ENCODE results near the gene FAAP100.
"Not testable (repeated sequence)": the region's sequence is repeated elsewhere in the genome, so short reads cannot be mapped to it uniquely, and the experiment has no call there.

FAAP100 gene

DNA sequence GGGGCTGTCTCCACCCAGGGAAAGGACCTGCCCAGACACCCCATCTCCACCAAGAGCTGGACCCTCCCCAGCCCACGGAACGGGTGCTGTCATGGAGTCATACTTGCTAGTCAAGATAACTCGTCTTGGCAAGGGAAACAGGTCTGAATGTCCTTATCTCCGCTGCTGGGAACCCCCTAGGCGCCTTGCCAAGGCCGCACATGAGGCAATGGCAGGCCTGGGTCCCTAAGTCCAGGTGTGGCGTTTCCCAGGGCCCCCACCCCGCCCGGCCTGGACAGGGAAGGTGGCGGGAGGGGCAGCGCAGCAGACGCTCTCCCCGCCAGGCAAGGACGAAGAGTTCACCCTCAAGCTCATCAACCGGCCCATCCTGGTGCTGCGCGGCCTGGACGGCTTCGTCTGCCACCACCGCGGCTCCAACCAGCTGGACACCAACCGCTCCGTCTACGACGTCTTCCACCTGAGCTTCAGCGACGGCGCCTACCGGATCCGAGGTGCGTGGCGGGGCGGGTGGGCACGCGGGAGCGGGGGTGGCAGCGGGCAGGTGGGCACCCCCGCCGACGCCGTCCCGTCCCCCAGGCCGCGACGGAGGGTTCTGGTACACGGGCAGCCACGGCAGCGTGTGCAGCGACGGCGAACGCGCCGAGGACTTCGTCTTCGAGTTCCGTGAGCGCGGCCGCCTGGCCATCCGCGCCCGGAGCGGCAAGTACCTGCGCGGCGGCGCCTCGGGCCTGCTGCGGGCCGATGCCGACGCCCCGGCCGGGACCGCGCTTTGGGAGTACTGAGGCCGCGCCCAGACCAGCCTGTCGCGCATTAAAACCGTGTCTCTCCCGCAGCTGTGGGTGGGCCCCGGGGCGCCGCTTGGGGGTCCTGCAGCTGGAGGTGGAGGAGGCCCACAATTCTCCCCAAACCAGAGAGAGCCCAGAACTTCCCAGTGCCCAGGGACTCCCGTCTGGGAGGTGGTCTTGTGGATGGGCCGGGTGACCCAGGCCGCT lies 15.6 kb downstream of the FAAP100 start:
- DNase-seq, result no peak

DNA sequence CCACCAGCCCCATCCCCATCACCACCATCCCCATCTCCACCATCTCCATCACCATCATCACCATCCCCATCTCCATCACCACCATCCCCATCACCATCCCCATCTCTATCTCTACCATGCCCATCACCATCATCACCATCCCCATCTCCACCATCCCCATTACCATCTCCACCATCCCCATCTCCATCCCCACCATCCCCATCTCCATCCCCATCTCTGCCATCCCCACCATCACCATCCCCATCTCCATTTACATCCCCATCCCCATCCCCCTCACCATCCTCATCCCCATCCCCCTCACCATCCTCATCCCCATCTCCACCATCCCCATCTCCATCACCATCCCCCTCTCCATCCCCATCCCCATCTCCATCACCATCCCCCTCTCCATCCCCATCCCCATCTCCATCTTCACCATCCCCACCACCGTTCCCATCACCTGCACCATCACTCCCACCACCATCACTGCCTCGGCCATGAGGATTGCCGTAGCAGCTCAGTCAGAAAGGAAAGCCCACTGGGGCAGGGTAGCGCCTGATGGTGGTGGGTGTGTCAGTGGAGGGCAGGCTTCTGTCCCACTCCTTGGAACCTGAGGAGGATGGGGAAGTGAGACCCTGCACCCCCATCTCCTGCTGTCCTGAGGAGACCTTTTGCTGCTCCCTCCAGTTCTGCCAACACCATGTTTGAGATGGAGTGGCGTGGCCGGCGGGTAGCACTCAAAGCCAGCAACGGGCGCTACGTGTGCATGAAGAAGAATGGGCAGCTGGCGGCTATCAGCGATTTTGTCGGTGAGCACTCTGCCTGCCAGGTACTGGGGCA lies 16.5 kb downstream of the FAAP100 start:
- no peak for DNase-seq

DNA sequence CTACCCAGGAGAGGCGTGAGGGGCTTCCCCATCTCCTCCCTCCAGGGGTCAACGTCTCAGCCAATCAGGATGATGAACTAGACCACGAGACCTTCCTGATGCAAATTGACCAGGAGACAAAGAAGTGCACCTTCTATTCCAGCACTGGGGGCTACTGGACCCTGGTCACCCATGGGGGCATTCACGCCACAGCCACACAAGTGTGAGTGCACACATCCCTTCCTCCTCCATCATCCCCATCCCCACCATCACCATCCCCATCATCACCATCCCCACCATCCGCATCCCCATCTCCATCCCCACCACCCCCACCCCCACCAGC lies 17.2 kb downstream of the FAAP100 start:
- no peak for DNase-seq

DNA sequence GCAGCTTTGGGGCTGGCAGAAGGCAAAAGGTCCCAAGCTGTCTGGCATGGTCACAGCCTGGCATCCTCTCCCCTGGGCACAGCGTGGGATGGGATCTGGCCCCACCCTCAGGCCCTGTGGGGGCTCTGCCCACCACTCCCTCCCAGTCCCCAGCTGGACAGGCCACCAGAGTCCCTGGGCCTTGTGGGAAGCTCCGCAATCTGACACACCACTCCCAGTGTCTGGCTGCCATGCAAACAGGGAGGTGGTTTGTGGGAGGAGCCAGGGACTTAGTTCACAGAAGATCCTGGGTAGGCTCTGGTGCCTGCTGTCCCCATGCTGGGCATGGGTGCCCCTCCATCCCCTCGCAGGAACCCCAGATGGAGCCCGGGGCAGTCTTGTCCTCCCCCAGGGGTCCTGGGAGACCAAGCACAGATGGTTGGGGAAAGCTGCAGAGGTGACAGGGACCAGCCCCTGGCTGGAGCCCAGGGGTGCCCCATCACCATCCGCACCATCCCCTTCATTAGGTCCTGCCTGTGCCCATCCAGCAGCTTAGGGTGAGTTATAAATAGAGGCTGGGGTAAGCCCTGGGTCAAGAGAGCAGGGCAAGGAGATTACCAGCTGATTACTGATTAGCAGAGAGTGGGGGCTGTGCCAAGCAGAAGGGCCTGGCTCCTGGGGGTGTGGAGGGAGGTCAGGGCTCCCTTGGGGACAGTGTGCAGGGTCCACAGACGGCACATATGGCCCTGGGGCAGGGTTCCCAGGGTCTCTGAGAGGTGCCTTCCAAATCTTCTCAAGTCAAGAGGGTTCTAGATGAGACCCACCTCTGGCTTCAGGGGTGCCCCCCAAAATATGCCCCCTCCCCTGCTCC lies 17.8 kb downstream of the FAAP100 start:
- DNase-seq, result no peak

DNA sequence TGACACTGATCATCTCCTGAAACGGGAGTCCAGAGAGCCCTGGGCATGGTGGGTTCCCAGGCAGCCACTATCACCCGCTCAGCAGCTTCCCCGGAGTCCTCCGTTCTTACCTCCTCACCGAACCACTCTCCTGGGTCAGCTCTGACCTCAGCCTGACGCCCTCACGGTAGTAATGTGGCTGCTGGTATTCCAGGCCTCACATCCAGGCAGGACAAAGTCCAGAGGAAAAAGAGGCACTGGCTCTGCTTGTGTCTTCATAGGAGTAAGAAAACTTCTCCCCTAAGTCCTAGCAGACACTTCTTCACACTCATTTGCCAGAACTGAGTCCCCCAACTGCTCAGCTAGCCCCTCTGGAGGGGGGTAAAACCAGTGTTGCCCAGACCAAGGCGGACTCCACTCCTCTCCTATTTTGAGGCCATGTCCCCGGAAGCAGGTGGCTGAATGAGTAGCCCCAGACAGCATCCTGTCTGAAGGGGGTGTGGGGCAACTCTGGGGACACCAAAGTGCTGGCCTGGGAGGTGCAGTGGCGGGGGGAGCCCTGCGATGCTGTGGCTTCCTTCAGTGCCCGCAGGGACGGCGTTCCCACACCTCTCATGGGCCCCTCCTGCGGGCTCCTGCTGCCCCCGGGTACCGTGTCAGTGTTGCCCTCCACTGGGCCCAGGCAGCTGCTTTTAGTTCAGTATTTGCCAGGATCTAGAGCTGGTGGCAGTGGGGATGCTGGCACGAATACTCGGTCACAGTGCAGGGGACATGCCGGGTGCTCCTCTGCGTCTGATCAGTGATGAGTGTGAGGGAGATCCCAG lies 18.6 kb downstream of the FAAP100 start:
- DNase-seq, result no peak

DNA sequence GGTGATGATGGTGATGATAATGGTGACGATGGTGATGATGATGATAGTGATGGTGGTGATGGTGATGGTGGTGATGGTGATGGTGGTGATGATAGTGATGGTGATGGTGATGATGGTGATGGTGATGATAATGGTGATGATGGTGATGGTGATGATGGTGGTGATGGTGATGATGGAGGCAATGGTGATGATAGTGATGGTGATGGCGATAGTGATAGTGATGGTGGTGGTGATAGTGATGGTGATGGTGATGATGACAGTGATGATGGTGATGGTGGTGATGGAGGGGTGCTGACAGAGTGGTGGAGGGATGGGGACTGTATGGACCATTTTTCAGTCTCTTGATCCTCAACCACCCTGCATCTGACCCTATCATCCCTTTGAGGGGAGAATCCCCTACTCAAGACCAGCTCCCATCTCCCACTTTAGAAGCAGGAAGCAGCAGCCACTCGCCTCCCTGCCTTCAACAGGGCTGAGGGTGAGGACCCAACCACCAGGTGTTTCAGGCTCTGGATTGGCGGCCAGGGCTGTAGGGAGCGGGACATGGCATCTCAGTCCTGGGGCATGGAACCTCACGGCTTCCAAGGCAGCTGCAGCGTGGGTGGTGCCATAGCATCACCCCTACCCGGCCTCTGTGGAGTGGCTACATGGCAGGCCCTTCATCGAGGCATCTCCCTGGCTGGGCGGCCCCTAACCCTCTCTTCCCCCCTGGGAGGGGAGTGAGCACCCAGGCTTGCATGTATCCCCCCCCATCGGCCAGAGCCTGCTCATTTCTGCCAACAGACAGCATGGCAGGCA lies 19.5 kb downstream of the FAAP100 start:
- DNase-seq, result no peak

DNA sequence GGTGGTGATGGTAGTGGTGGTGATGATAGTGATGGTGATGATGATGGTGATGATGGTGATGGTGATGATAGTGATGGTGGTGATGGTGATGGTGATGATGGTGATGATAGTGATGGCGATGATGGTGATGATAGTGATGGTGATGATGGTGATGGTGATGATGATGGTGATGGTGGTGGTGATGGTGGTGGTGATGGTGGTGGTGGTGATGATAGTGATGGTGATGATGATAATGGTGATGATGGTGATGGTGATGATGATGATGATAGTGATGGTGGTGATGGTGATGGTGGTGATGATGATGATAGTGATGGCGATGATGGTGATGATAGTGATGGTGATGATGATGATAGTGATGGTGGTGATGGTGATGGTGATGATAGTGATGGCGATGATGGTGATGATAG lies 20.2 kb downstream of the FAAP100 start:
- DNase-seq, result not testable (repeated sequence)

DNA sequence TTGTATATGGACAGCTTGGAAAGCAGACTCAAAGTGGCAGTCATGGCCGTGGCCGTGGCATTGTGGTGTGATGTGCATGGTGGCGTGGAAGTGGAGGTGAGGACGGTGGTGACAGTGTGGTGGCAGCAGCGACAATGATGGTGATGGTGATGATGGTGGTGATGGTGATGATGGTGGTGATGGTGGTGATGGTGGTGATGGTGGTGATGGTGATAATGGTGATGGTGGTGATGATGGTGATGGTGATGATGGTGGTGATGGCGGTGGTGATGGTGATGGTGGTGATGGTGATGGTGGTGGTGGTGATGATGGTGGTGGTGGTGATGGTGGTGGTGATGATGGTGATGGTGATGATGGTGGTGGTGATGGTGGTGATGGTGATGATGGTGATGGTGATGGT lies 21.1 kb downstream of the FAAP100 start:
- DNase-seq, result not testable (repeated sequence)

DNA sequence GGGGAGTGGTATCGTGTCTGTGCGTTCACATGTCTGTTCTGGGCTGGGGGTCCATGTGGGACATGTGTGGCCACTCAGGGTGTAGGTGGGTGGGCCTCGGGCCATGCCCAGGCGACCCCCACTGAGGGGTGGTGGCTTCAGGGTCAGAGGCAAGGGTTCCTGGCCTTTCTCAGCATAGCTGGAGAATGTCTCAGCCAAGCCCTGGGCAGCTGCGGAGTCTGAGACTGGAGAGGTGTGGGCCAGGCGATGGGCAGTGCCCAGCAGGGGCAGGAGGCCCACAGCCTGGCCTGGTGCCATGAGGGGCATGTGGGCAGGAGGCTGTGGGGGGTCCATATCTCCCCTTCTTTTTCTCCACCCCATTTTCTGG lies 22.7 kb downstream of the FAAP100 start:
- no peak for DNase-seq

DNA sequence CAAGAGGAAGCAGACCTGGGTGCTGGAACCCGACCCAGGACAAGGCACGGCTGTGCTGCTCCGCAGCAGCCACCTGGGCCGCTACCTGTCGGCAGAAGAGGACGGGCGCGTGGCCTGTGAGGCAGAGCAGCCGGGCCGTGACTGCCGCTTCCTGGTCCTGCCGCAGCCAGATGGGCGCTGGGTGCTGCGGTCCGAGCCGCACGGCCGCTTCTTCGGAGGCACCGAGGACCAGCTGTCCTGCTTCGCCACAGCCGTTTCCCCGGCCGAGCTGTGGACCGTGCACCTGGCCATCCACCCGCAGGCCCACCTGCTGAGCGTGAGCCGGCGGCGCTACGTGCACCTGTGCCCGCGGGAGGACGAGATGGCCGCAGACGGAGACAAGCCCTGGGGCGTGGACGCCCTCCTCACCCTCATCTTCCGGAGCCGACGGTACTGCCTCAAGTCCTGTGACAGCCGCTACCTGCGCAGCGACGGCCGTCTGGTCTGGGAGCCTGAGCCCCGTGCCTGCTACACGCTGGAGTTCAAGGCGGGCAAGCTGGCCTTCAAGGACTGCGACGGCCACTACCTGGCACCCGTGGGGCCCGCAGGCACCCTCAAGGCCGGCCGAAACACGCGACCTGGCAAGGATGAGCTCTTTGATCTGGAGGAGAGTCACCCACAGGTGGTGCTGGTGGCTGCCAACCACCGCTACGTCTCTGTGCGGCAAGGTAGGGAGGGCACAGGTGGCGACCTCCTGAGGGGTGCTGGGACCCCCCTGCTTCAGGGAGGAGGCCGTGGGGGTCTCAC lies 23.3 kb downstream of the FAAP100 start:
- no peak for DNase-seq

DNA sequence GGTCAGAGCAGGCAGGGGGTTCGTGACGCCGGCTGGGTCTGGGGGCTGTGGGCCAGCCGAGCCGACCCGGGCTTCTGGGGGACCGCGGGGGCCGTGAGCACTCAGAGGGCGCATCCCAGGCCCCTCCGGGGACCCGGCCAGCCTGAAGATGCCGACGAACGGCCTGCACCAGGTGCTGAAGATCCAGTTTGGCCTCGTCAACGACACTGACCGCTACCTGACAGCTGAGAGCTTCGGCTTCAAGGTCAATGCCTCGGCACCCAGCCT lies 23.8 kb downstream of the FAAP100 start:
- no peak for DNase-seq

DNA sequence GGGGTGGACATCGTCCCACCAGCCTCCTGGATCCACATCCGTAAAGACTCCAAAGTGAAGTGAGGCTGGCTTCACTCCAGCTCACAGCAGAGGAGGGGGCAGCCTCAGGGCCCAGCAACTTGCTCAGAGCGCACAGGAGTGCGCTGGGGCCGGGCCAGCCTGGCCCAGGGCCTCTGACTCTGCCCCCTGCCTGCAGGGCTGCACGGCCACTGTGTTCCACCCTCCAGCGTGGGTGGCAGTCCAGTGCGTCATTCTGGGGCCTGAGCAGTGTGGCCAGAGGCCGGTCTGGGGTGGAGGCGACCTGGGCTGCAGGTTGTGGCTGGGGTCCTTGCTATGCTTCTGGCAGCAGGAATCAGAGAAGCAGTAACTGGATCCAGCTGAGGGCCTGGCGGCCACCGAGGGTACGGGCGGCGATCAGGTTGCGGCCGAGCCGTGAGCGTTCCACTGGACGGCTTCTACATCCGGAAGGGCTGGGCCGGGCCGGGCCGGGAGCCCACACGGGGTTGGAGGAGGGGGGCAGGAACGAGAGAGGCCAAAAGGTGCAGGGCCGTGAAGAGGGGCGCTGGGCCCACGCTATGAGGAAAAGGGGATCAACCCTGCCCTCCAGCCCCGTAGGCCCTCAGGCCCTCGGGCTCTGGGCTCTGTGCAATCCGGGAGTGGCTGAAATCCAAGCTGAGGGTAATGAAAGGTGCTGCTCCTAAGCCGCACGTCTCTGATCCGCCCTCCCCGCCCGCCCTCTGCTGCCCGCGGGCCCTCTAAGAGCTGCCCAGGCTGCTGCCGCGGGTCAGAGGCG lies 24.4 kb downstream of the FAAP100 start, which contains the start of gene FSCN2:
Gene FSCN2 (plus strand): TSS at position 787 of the 793 bp plus-strand sequence. CDS start 155 bp downstream, outside the sequence.
- no peak for DNase-seq

DNA sequence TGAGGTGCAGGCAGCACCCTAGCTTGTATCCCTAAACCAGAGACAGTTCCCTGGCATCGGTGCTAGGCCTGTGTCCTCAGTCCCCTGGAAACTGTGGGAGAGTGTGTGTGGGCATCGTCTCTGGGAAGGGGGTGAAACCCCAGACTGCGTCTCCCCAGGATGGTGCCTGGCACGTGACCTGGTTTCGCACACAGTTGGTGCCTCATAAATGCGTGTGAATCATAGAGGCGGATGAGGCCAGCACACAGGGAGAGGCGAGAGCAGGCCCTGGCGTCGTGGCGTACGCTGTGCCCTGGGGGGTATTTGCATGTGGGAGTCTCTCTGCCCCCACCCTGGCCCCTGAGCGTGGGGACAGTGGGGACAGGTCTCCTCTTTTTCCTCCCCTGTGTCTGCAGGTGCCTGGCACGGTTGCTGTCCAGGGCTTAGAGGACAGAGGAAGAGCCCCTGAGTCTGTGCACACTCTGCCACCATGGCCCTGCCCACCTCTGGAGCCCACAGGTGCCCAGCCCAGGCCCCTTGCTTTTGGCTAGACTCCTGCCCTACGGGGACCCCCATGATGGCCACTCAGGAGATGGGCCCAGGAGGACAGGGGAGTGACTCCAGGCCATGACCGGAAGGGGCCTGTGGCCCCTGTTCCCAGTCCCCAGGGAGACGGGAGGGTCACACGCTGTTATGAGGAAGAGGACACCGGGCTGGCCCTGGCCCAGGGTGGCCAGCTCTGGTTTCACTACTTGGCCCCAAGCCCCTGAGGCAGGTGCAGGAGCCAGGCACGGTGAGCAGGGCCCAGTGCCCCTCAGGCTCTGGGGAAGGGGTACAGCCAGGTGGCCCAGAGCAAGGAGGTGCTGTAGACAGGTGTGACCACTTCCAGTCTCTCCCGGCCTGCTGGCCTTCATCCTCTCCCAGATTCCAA lies 25.2 kb downstream of the FAAP100 start:
- no peak for DNase-seq

DNA sequence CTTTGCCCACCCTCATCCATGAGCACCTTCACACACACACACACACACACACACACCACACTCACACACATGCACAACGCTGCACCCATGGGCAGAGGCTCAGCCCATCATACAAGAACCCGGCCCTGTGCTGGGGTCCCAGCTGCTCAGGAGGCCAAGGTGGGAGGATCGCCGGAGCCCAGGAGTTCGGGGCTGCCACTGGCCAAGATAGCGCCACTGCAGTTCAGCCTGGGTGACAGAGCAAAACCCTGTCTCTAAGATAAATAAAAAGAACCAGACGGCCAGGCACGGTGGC lies 27.3 kb downstream of the FAAP100 start:
- DNase-seq, result no peak

DNA sequence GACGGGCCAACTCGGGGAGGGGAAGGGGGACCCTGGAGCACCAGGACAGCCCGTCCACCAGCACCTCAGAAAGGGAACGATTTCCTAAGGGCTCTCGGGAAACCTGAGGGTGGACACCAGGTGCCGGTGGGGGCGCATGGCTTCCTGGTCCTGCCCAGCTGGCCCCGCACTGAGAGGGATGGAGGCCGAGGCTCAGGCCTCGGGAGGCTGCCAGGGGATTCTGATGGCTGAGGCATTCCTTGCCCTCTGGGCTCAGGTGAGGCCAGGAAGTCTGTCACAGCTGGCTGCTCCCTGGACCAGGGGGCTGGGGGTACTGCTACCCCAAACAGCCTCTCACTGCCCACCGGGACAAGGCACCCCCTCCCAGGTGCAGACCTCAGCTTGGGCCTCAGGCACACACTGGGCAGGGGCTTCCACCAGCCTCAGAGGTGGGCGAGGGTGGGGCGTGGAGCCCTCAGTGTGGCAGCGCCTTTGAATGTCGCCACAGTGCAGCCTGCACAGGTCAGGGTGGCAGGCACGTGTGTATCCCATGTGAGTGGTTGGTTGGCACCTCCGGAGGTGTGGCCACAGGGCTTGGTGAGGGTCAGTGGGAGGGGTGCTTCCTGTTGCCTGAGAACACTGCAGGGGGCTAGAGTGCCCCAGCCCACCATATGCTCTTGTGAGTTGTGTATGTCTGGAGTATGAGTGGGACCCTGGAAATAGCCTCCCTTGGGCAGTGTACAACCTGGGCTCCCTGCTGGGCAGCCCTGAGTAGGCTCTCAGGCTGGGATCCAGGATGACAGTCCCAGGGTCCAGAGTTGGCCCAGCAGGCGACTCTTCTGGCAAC lies 27.9 kb downstream of the FAAP100 start:
- no peak for DNase-seq

DNA sequence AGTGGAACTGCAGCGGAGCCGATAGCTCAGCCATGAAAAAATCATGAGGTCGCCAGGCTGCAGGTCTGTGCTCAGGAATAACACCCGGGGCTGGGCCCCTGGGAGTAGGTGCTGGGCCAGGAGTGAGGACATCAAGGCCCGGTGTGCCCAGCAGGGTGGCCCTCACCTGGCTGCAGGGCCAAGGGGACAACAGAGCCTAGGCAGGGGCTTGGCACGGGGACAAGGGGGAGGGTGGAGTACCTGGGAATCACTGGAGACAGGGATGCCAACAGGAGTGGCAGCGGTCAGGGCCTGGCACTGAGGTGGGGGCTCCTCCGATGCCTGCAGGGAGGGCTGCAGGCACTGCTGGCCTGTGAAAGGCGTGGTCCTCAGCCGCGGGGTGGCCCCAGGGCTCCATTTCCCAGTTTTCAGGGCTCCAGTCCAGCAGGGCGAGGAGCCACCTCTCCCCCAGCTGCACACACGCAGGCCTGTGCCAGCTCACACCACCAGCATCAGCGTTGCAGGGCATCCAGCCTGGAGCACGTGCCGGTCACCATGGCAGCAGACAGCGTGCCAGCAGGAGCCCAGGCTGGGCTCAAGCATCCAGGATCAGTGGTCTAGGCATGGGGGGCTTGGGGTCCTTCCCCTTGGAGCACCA lies 28.6 kb downstream of the FAAP100 start:
- DNase-seq, result no peak
